ENCODE results near the gene MAP4.

MAP4 gene

GRCh38 chr3:47855461-47856383, 160.5 kb downstream of the MAP4 start:
- Histone ChIP-seq H3K27me3 (ENCODE audit: insufficient read depth, insufficient read length) (no peaks in the 10 kb centered on the region), H3K36me3 (ENCODE audit: insufficient read depth, insufficient read length, low read length) (peaks cover 95% of the 10 kb centered on the region)
- DNase-seq (ENCODE audit: low read depth, low spot score) = no peak

DNA sequence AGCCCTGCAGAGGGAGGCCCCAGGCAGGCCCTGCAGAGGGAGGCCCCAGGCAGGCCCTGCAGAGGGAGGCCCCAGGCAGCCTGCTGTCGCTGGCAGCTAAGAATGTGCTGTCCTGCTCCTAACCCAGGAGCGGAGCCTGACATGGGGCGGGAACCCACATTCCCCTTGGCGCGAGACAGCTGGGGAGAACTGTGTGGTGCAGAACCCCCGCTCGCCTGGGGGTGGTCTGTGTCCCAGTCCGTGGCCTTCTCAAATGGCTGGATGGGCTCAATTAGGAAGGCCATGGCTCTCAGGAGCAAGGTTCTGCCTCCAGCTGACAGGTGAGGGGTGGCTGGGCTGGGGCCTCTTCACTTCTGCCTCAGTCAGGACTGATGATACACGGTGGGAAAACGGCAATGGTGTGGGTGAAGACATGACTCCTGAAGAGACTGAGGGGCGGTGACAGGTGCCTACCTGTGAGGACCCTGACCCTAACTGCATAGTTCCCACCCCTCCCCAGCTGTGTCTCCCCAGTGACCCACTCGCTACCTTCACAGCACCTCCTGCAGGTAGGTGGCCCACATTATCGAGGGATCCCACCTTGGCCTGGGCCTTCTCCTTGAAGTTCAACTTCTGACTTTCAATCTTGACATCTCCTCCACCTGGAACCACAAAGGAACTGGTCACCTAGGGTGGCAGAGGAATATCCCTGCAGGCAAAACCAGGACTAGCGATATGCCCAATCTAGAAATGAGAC, 161.3 kb downstream of the MAP4 start:
- no peak for TF ChIP-seq ZNF274 (IDR thresholded peaks at IDR 0.05; ENCODE audit: low read depth, low read length)
- no peak for TF ChIP-seq YY1 (IDR thresholded peaks at IDR 0.05; ENCODE audit: insufficient read depth, insufficient read length)
- no peak for DNase-seq (ENCODE audit: low read depth, low spot score)
- no peaks in the 10 kb centered on the region for H3K27me3 ChIP-seq (ENCODE audit: insufficient read depth, insufficient read length)

More at GRCh38 chr3:47855461-47856383, 160.5 kb downstream of the MAP4 start:
- no peak overlapping the region for H3K9ac ChIP-seq (ENCODE audit: insufficient read length, low read depth)
- TF ChIP-seq YY1 (IDR thresholded peaks at IDR 0.05; ENCODE audit: insufficient read depth, insufficient read length) (no peak), SUZ12 (IDR thresholded peaks at IDR 0.05; ENCODE audit: extremely low read depth, insufficient read depth, insufficient read length) (no peak), ZNF274 (IDR thresholded peaks at IDR 0.05; ENCODE audit: low read depth, low read length) (no peak)
- H3K9me3 ChIP-seq (ENCODE audit: insufficient read depth, low read length) = no peaks in the 10 kb centered on the region
- H3K4me1 ChIP-seq (ENCODE audit: insufficient read depth, insufficient read length) = peaks cover 2% of the 10 kb centered on the region
- no peak overlapping the region for H3K4me3 ChIP-seq (ENCODE audit: insufficient read length, low read depth)

DNA sequence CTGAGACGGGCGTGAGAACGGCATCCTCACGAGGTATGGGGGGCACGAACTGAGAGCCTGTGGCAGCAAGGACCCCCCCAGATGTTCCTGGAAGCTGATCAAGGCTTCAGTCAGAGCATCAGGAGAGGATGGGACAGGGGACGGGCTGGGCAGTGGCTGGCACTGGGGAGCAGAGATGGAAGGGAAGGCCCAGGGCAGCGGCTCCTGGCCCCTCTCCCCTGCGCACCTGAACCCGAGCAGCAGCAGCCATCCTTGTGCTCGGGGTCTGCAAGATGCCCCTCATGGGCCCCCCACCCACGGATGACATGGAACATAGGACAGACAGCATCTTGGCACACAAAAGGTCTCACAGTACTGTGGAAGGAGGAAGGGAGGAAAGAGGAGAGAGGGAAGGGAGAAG, 161.9 kb downstream of the MAP4 start:
- H3K9me3 ChIP-seq (ENCODE audit: insufficient read depth, low read length) = no peaks in the 10 kb centered on the region
- no peaks in the 10 kb centered on the region for H3K27me3 ChIP-seq (ENCODE audit: insufficient read depth, insufficient read length)
- TF ChIP-seq YY1 (IDR thresholded peaks at IDR 0.05; ENCODE audit: insufficient read depth, insufficient read length) (no peak), SUZ12 (IDR thresholded peaks at IDR 0.05; ENCODE audit: extremely low read depth, insufficient read depth, insufficient read length) (no peak), ZNF274 (IDR thresholded peaks at IDR 0.05; ENCODE audit: low read depth, low read length) (no peak)
- H3K4me3 ChIP-seq (ENCODE audit: insufficient read length, low read depth) = no peak overlapping the region
- H3K36me3 ChIP-seq (ENCODE audit: insufficient read depth, insufficient read length, low read length) = peaks cover 95% of the 10 kb centered on the region
- no peak overlapping the region for H3K9ac ChIP-seq (ENCODE audit: insufficient read length, low read depth)
- H3K4me1 ChIP-seq (ENCODE audit: insufficient read depth, insufficient read length) = peaks cover 2% of the 10 kb centered on the region
- DNase-seq (ENCODE audit: low read depth, low spot score) = no peak

More for the DNA sequence above, 161.3 kb downstream of the MAP4 start:
- H3K9me3 ChIP-seq (ENCODE audit: insufficient read depth, low read length) = no peaks in the 10 kb centered on the region
- H3K36me3 ChIP-seq (ENCODE audit: insufficient read depth, insufficient read length, low read length) = peaks cover 95% of the 10 kb centered on the region
- H3K9ac ChIP-seq (ENCODE audit: insufficient read length, low read depth) = no peak overlapping the region
- H3K4me3 ChIP-seq (ENCODE audit: insufficient read length, low read depth) = no peak overlapping the region
- peaks cover 2% of the 10 kb centered on the region for H3K4me1 ChIP-seq (ENCODE audit: insufficient read depth, insufficient read length)

DNA sequence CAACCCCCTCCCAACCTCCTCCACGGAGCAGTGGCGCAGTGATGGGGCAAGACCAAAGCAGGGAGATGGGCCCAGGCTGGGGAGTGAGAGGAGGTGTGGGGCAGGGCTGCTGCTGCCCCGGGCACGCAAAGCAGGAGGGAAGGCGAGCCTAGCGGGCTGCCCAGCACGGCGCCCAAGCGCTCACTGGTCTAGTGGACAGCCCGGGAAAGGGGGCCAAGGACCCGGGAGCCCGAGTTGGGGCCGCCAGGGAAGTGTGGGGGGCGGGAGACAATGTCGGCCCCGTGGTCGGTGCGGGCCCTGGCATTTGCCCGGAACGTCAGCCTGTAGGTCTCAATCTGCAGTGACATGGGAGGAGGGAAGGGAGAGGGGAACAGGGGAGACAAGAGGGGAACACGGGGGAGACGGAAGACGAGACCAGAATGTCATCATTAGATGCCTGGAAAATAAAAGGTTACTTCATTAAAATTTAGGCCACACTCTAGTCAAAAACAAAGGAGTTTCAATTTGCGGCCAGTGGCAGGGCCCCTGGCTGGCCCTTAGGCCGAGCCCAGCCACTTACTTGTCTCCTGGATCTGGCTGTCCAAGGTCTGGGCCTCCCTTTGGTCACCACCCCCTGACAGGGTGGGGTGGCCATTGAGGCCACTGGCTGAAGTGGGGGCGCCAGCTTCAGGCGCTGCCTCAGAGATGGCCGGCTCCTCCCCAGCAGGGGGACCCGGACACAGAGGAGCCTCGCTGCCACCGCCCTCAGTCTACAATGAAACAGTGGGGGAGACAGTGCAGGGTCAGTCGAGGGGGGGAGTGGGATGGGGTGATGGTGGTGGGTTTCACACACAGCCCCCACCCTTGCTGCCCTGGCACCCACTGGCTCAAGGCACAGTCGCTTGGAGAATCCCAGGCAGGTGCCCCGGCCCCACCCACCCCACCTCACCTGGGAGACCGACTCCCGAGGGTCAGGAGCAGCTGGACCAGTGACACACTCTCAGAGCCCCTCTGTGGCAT, 163.3 kb downstream of the MAP4 start:
- no peak for DNase-seq (ENCODE audit: low read depth, low spot score)
- TF ChIP-seq SUZ12 (IDR thresholded peaks at IDR 0.05; ENCODE audit: extremely low read depth, insufficient read depth, insufficient read length) (no peak), ZNF274 (IDR thresholded peaks at IDR 0.05; ENCODE audit: low read depth, low read length) (no peak), YY1 (IDR thresholded peaks at IDR 0.05; ENCODE audit: insufficient read depth, insufficient read length) (no peak)
- no peaks in the 10 kb centered on the region for H3K27me3 ChIP-seq (ENCODE audit: insufficient read depth, insufficient read length)
- no peaks in the 10 kb centered on the region for H3K9me3 ChIP-seq (ENCODE audit: insufficient read depth, low read length)
- peaks cover 98% of the 10 kb centered on the region for H3K36me3 ChIP-seq (ENCODE audit: insufficient read depth, insufficient read length, low read length)
- H3K4me3 ChIP-seq (ENCODE audit: insufficient read length, low read depth) = no peak overlapping the region
- no peak overlapping the region for H3K9ac ChIP-seq (ENCODE audit: insufficient read length, low read depth)
- peaks cover 4% of the 10 kb centered on the region for H3K4me1 ChIP-seq (ENCODE audit: insufficient read depth, insufficient read length)

DNA sequence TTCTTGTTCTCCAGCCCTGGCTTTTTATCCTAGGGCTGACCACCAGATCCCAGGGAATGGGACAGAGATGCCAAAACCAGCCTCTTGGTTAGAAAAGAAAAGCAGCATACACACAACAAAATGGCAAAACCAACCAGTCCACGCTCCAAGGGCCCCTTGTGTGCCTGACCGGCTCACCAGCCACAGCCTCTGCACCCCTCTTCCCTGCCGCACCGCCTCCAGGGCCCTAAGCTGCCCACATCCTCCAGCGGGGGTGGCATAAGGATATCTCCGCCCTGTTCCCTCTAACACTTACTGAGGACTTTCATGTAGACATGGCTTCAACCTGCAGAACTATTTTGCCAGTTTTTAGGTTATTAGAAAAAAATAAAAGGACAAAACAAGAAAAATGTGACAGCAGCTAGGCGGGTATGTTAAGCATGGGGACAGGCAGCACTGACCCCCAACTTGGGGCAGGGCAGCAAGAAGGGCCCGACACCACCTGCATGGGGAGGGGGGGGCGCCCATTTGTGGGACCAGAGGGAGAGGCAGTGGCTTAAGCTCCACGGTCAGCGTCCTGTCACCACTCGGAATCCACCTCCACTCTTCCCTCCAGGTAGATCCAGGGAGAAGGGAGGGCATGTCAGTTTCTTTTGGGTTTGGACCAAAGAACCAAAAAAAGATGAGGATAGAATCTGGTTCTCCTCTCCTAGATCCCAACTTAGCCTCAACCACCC, 164.2 kb downstream of the MAP4 start:
- no peak for DNase-seq (ENCODE audit: low read depth, low spot score)

More for the DNA sequence above, 164.2 kb downstream of the MAP4 start:
- H3K4me3 ChIP-seq (ENCODE audit: insufficient read length, low read depth) = no peak overlapping the region
- peaks cover 99% of the 10 kb centered on the region for H3K36me3 ChIP-seq (ENCODE audit: insufficient read depth, insufficient read length, low read length)
- peaks cover 6% of the 10 kb centered on the region for H3K4me1 ChIP-seq (ENCODE audit: insufficient read depth, insufficient read length)
- no peak overlapping the region for H3K9ac ChIP-seq (ENCODE audit: insufficient read length, low read depth)
- no peaks in the 10 kb centered on the region for H3K9me3 ChIP-seq (ENCODE audit: insufficient read depth, low read length)
- no peaks in the 10 kb centered on the region for H3K27me3 ChIP-seq (ENCODE audit: insufficient read depth, insufficient read length)
- TF ChIP-seq SUZ12 (IDR thresholded peaks at IDR 0.05; ENCODE audit: extremely low read depth, insufficient read depth, insufficient read length) (no peak), YY1 (IDR thresholded peaks at IDR 0.05; ENCODE audit: insufficient read depth, insufficient read length) (no peak), ZNF274 (IDR thresholded peaks at IDR 0.05; ENCODE audit: low read depth, low read length) (no peak)

All from NT2/D1 (cell line).